Panc1 (cell line): ENCODE data around the gene BPNT1. TPM values are rescaled to one million over a fixed set of nuclear protein-coding genes. Genes with fewer than 3 reads are reported as not detected.

ENCODE experiments used
- ATAC-seq: fragments of 200-7000 bp; cut with Tn5 transposase; 2 replicates; pipeline ENCODE4 v1.9.1; 2020; ENCODE audit warnings: mild to moderate bottlenecking, moderate library complexity
- BruUV-seq: library from RNA; stranded (reverse); fragments of 400-500 nt; replicated peaks from 2 replicates; lab custom pipeline; 2021; lab: Mats Ljungman, UMichigan
- CTCF ChIA-PET: fragments of 300-600 bp; sonication (Branson Sonifier 250); formaldehyde crosslinking; loops from one replicate; lab custom pipeline; 2022; ENCODE audit warnings: antibody characterized with exemption; lab: Charles Lee
- POLR2A ChIA-PET: fragments of 300-600 bp; sonication (Branson Sonifier 250); formaldehyde crosslinking; loops from one replicate; lab custom pipeline; 2022; ENCODE audit warnings: antibody characterized with exemption; lab: Charles Lee
- DNase-seq: peaks from one replicate; pipeline ENCODE4 v3.0.0-alpha.2; 2010; ENCODE audit warnings: low read depth, low spot score
- H3K27ac ChIP-seq: 2 replicates; pipeline ENCODE4 v1.5.1; 2011; ENCODE audit warnings: mild to moderate bottlenecking, low read length, inconsistent platforms
- H3K27me3 ChIP-seq: fragments of 200-500 bp; sonication (Bioruptor generic); 2 replicates; pipeline ENCODE4 v1.6.0; 2014; ENCODE audit warnings: low read length, inconsistent platforms; ENCODE audit not compliant: control insufficient read depth, insufficient read depth
- H3K36me3 ChIP-seq: fragments of 200-500 bp; sonication (Bioruptor generic); 2 replicates; pipeline ENCODE4 v1.5.1; 2014; ENCODE audit warnings: inconsistent platforms, mild to moderate bottlenecking, low read length, moderate library complexity; ENCODE audit not compliant: control insufficient read depth, insufficient read depth
- H3K4me1 ChIP-seq: 2 replicates; pipeline ENCODE4 v1.5.1; 2011; ENCODE audit warnings: inconsistent platforms, mild to moderate bottlenecking, low read length, moderate library complexity; ENCODE audit not compliant: control insufficient read depth, insufficient read depth
- H3K4me3 ChIP-seq, 2 experiments: 2 replicates each; pipeline ENCODE4 v1.5.1; 2011 to 2012; ENCODE audit warnings: low read depth in 2 of 2, low read length in 2 of 2, mild to moderate bottlenecking in 2 of 2, inconsistent platforms in 1 of 2, moderate library complexity in 1 of 2
- H3K9me3 ChIP-seq: fragments of 200-500 bp; sonication (Bioruptor generic); 2 replicates; pipeline ENCODE4 v1.5.1; 2014; ENCODE audit warnings: low read depth, mild to moderate bottlenecking, inconsistent platforms, low read length, moderate library complexity; ENCODE audit not compliant: control insufficient read depth, insufficient read depth
- POLR2AphosphoS5 ChIP-seq: IDR thresholded peaks from 2 replicates; pipeline ENCODE4 v1.6.1; 2012; ENCODE audit warnings: mild to moderate bottlenecking, low read depth, low read length, moderate library complexity
- SIN3A ChIP-seq: IDR thresholded peaks from 2 replicates; pipeline ENCODE4 v1.6.1; 2012; ENCODE audit warnings: low read depth, mild to moderate bottlenecking, low read length, moderate library complexity, borderline replicate concordance; ENCODE audit not compliant: insufficient read depth
- TCF7L2 ChIP-seq: IDR thresholded peaks from 2 replicates; pipeline ENCODE4 v1.6.1; 2011; ENCODE audit warnings: mild to moderate bottlenecking, low read depth, low read length, inconsistent platforms
- in situ Hi-C: cut with HindIII; loops from 2 replicates; pipeline ENCODE4 v1.10.0; 2016; ENCODE audit warnings: low sequenced_read_pairs, low pct_unique_long_range_greater_than_20kb
- intact Hi-C: fragments of 100-400 bp; cut with micrococcal nuclease; formaldehyde crosslinking; loops from one replicate; pipeline ENCODE4 v1.10.0; 2022; ENCODE audit not compliant: unreplicated experiment
- total RNA-seq: library from RNA; stranded (reverse); gene quantifications from one replicate; pipeline ENCODE4 v1.2.1, GENCODE V29; 2021; ENCODE audit not compliant: unreplicated experiment
- TF ChIP-seq, protein P1 (sequence below), 2 experiments: IDR thresholded peaks; 2 replicates each; pipeline ENCODE4 v1.6.1; 2011 to 2012; ENCODE audit warnings: low read depth in 2 of 2, control low read depth in 1 of 2, low read length in 1 of 2, mild to moderate bottlenecking in 1 of 2, moderate library complexity in 1 of 2; ENCODE audit not compliant: insufficient read depth in 1 of 2
- TF ChIP-seq, protein P2 (sequence below): fragments of 450-650 bp; IDR thresholded peaks from 2 replicates; pipeline ENCODE4 v1.5.1; 2017; ENCODE audit warnings: mild to moderate bottlenecking

BPNT1 gene
- total RNA-seq, 1 experiment from 2014 or later = 20.8 TPM

DNA sequence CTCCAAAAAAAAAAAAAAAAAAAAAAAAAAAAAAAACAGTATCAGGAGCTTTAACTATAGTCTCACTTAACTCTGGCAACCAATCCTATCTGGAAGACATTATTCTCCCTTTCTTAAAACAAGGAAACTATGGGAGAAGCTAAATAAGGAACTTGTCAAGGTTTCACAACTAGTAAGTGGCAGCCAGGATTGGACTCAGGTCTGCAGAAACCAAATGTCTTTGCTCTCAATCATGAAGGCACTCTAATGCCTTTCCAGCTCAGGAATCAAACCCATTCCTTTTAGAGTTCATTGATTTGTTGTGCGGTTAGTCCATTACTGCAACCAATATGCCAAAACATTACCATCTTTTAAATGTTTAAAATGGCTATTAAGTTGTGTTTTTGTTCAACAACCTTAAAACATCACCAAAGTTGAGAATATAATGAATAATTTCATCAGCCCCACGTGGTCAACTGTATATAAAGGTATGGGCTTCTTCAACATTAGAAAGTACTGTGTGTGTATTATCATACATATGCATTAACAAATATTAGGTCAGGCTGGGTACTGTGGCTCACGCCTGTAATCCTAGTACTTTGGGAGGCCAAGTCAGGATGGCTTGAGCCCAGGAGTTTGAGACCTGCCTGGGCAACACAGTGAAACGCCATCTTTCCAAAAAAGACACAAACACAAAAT lies 44.8 kb downstream of the BPNT1 start:
- Histone ChIP-seq H3K27ac (peak overlapping the region; percentile 95), H3K27me3 (no peaks in the 10 kb centered on the region), H3K4me3 (peak overlapping the region; percentile 86 to 92), H3K9me3 (no peaks in the 10 kb centered on the region), H3K4me1 (peaks cover 4% of the 10 kb centered on the region; the same call in 1 of the 2 replicates), H3K36me3 (peaks cover 10% of the 10 kb centered on the region)
- POLR2A ChIA-PET = no interaction called here
- ATAC-seq (no peak), DNase-seq (no peak)
- TF ChIP-seq TCF7L2 (no peak), SIN3A (no peak), POLR2AphosphoS5 (no peak)
- TF ChIP-seq, protein P1, sequence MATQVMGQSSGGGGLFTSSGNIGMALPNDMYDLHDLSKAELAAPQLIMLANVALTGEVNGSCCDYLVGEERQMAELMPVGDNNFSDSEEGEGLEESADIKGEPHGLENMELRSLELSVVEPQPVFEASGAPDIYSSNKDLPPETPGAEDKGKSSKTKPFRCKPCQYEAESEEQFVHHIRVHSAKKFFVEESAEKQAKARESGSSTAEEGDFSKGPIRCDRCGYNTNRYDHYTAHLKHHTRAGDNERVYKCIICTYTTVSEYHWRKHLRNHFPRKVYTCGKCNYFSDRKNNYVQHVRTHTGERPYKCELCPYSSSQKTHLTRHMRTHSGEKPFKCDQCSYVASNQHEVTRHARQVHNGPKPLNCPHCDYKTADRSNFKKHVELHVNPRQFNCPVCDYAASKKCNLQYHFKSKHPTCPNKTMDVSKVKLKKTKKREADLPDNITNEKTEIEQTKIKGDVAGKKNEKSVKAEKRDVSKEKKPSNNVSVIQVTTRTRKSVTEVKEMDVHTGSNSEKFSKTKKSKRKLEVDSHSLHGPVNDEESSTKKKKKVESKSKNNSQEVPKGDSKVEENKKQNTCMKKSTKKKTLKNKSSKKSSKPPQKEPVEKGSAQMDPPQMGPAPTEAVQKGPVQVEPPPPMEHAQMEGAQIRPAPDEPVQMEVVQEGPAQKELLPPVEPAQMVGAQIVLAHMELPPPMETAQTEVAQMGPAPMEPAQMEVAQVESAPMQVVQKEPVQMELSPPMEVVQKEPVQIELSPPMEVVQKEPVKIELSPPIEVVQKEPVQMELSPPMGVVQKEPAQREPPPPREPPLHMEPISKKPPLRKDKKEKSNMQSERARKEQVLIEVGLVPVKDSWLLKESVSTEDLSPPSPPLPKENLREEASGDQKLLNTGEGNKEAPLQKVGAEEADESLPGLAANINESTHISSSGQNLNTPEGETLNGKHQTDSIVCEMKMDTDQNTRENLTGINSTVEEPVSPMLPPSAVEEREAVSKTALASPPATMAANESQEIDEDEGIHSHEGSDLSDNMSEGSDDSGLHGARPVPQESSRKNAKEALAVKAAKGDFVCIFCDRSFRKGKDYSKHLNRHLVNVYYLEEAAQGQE (IDR thresholded peaks at IDR 0.05; ENCODE audit: insufficient read depth in 1 of 2, low read depth in 2 of 2, low read length in 1 of 2) = no peak
- TF ChIP-seq, protein P2, sequence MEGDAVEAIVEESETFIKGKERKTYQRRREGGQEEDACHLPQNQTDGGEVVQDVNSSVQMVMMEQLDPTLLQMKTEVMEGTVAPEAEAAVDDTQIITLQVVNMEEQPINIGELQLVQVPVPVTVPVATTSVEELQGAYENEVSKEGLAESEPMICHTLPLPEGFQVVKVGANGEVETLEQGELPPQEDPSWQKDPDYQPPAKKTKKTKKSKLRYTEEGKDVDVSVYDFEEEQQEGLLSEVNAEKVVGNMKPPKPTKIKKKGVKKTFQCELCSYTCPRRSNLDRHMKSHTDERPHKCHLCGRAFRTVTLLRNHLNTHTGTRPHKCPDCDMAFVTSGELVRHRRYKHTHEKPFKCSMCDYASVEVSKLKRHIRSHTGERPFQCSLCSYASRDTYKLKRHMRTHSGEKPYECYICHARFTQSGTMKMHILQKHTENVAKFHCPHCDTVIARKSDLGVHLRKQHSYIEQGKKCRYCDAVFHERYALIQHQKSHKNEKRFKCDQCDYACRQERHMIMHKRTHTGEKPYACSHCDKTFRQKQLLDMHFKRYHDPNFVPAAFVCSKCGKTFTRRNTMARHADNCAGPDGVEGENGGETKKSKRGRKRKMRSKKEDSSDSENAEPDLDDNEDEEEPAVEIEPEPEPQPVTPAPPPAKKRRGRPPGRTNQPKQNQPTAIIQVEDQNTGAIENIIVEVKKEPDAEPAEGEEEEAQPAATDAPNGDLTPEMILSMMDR = no peak
- intact Hi-C loops = no loop called here
- CTCF ChIA-PET = no interaction called here
- in situ Hi-C loops = no loop called here
- BruUV-seq = no TSS peak

DNA sequence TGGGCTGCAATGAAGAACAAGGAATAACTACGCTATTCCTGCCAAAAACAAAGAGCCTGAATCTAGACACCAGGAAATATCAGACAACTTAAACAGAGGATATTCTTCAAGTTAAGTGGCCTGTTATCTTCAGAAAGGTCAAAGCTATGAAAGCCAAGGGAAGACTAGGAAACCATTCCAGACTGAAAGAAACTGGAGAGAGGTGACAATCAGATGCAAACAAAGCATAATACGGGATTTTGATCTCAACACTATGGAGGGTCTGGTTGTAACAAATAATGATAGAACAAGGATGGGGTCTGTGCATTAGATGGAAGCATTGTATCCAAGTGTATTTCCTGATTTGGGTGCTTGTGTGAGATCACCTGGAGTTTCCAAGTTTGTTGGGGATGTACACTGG lies 45.9 kb downstream of the BPNT1 start:
- H3K4me1 ChIP-seq = peaks cover 4% of the 10 kb centered on the region; the same call in 1 of the 2 replicates
- no peaks in the 10 kb centered on the region for H3K9me3 ChIP-seq
- BruUV-seq = no TSS peak
- TF ChIP-seq SIN3A (no peak), TCF7L2 (no peak), POLR2AphosphoS5 (no peak)
- TF ChIP-seq, protein P2 = no peak
- TF ChIP-seq, protein P1 (IDR thresholded peaks at IDR 0.05; ENCODE audit: insufficient read depth in 1 of 2, low read depth in 2 of 2, low read length in 1 of 2) = no peak
- no peak overlapping the region for H3K4me3 ChIP-seq
- ChIA-PET POLR2A (no interaction called here), CTCF (no interaction called here)
- no peak overlapping the region for H3K27ac ChIP-seq
- intact Hi-C loops = no loop called here
- no peak for DNase-seq
- H3K36me3 ChIP-seq = peaks cover 13% of the 10 kb centered on the region
- H3K27me3 ChIP-seq = no peaks in the 10 kb centered on the region
- in situ Hi-C loops = no loop called here
- no peak for ATAC-seq
